DOHH2 (cell line): ENCODE results near the gene ALG1.
A peak's percentile ranks its signal among the peaks of the same experiment; 100 is the strongest.

Source experiments
- H3F3A ChIP-seq: fragments of 200-600 bp; sonication (generic), shearing (Covaris generic); 2 replicates; pipeline ENCODE4 v1.6.0; 2016; ENCODE audit warnings: antibody characterized with exemption, mild to moderate bottlenecking; ENCODE audit not compliant: control insufficient read depth, insufficient read depth
- H3K27ac ChIP-seq: fragments of 200-600 bp; sonication (generic); 2 replicates; pipeline ENCODE4 v1.5.1; 2014; ENCODE audit warnings: low read depth, mild to moderate bottlenecking, low read length, moderate library complexity
- H3K27me3 ChIP-seq: fragments of 200-600 bp; sonication (generic); 2 replicates; pipeline ENCODE4 v1.6.1; 2014; ENCODE audit warnings: mild to moderate bottlenecking, low read length, mixed read lengths; ENCODE audit not compliant: control insufficient read depth
- H3K36me3 ChIP-seq: fragments of 200-600 bp; sonication (generic); 2 replicates; pipeline ENCODE4 v1.6.1; 2014; ENCODE audit warnings: mild to moderate bottlenecking, low read length, moderate library complexity, mixed read lengths; ENCODE audit not compliant: control insufficient read depth
- H3K4me1 ChIP-seq: fragments of 200-600 bp; sonication (generic); 2 replicates; pipeline ENCODE4 v1.6.1; 2014; ENCODE audit warnings: mild to moderate bottlenecking, low read length, mixed read lengths; ENCODE audit not compliant: control insufficient read depth
- H3K4me2 ChIP-seq: fragments of 200-600 bp; sonication (generic); 2 replicates; pipeline ENCODE4 v1.6.0; 2014; ENCODE audit warnings: mild to moderate bottlenecking, low read length, moderate library complexity
- H3K4me3 ChIP-seq: fragments of 200-600 bp; sonication (generic); 2 replicates; pipeline ENCODE4 v1.5.1; 2014; ENCODE audit warnings: mild to moderate bottlenecking, low read length, mixed read lengths
- H3K79me2 ChIP-seq: fragments of 200-600 bp; sonication (generic); 2 replicates; pipeline ENCODE4 v1.6.1; 2014; ENCODE audit warnings: mild to moderate bottlenecking, low read length, mixed read lengths; ENCODE audit not compliant: control insufficient read depth
- H3K9me2 ChIP-seq: fragments of 200-600 bp; sonication (generic); replicated peaks from 2 replicates; pipeline ENCODE4 v1.6.1; 2014; ENCODE audit warnings: mild to moderate bottlenecking, low read length, mixed read lengths; ENCODE audit not compliant: control insufficient read depth
- H3K9me3 ChIP-seq: fragments of 200-600 bp; sonication (generic); 2 replicates; pipeline ENCODE4 v1.6.1; 2014; ENCODE audit warnings: antibody characterized with exemption, low read length, mixed read lengths; ENCODE audit not compliant: control insufficient read depth, insufficient read depth
- H4K20me1 ChIP-seq: fragments of 200-600 bp; sonication (generic); 2 replicates; pipeline ENCODE4 v1.6.0; 2014; ENCODE audit warnings: low read depth, mild to moderate bottlenecking, antibody characterized with exemption, low read length, moderate library complexity; ENCODE audit not compliant: control insufficient read depth, insufficient read depth
- CTCF ChIP-seq: fragments of 200-600 bp; sonication (generic); IDR thresholded peaks from one replicate; pipeline ENCODE4 v1.5.1; 2014; ENCODE audit warnings: antibody characterized with exemption, mild to moderate bottlenecking, low read depth, low read length; ENCODE audit not compliant: poor library complexity, severe bottlenecking
- EZH2phosphoT487 ChIP-seq: fragments of 200-600 bp; sonication (generic); IDR thresholded peaks from 2 replicates; pipeline ENCODE4 v1.6.1; 2017; ENCODE audit warnings: borderline replicate concordance, mild to moderate bottlenecking, antibody characterized with exemption, low read length, moderate library complexity, mixed read lengths

The ALG1 gene

GRCh38 chr16:5056352-5056751, 15.3 kb upstream of the ALG1 start:
- no peaks in the 10 kb centered on the region for H3K79me2 ChIP-seq
- no peaks in the 10 kb centered on the region for H4K20me1 ChIP-seq
- no peaks in the 10 kb centered on the region for H3K9me3 ChIP-seq
- TF ChIP-seq EZH2phosphoT487 (no peak), CTCF (peak; percentile 81)
- H3K4me2 ChIP-seq: no peak overlapping the region
- no peaks in the 10 kb centered on the region for H3K9me2 ChIP-seq
- H3F3A ChIP-seq: no peaks in the 10 kb centered on the region
- no peaks in the 10 kb centered on the region for H3K4me1 ChIP-seq
- H3K27ac ChIP-seq: no peak overlapping the region
- H3K36me3 ChIP-seq: no peaks in the 10 kb centered on the region
- no peak overlapping the region for H3K4me3 ChIP-seq
- no peaks in the 10 kb centered on the region for H3K27me3 ChIP-seq

GRCh38 chr16:5058476-5058875, 13.2 kb upstream of the ALG1 start:
- Histone ChIP-seq H3K9me2 (no peaks in the 10 kb centered on the region), H3K4me2 (no peak overlapping the region), H3K4me3 (no peak overlapping the region), H4K20me1 (no peaks in the 10 kb centered on the region), H3K27me3 (peaks cover 5% of the 10 kb centered on the region; the same call in 1 of the 2 replicates), H3K79me2 (no peaks in the 10 kb centered on the region), H3K27ac (no peak overlapping the region), H3K4me1 (no peaks in the 10 kb centered on the region), H3K9me3 (no peaks in the 10 kb centered on the region), H3F3A (no peaks in the 10 kb centered on the region), H3K36me3 (no peaks in the 10 kb centered on the region)
- TF ChIP-seq EZH2phosphoT487 (no peak), CTCF (no peak)

- Histone ChIP-seq H3K9me2 (no peaks in the 10 kb centered on the region), H3K4me3 (no peak overlapping the region), H3K4me2 (no peak overlapping the region), H3K4me1 (no peaks in the 10 kb centered on the region), H3K27me3 (peaks cover 5% of the 10 kb centered on the region; the same call in 1 of the 2 replicates), H3K27ac (no peak overlapping the region), H3K79me2 (no peaks in the 10 kb centered on the region), H3F3A (no peaks in the 10 kb centered on the region), H3K9me3 (no peaks in the 10 kb centered on the region), H4K20me1 (no peaks in the 10 kb centered on the region), H3K36me3 (no peaks in the 10 kb centered on the region)
- TF ChIP-seq CTCF (no peak), EZH2phosphoT487 (no peak)
Observed at GRCh38 chr16:5059386-5060072, 12.1 kb upstream of the ALG1 start.
